Liver (tissue), 9 donors: ENCODE results near the gene KRT31. TPM values are rescaled to one million over a fixed set of nuclear protein-coding genes. Genes with fewer than 3 reads are reported as not detected.
"Not testable (repeated sequence)": the region's sequence is repeated elsewhere in the genome, so short reads cannot be mapped to it uniquely, and the experiment has no call there.

ENCODE experiments used
- DNase-seq: peaks from one replicate; pipeline ENCODE4 v3.0.0-alpha.2; 2017; ENCODE audit warnings: low spot score
- H3K27ac ChIP-seq, 2 donors: one replicate each; pipeline ENCODE4 v1.7.0; 2013; ENCODE audit warnings: inconsistent platforms in 2 of 2, low read length in 2 of 2, control low read depth in 1 of 2, low read depth in 1 of 2, mild to moderate bottlenecking in 1 of 2
- H3K27me3 ChIP-seq, 4 donors: one replicate each; pipeline versions ENCODE4 v1.6.1 to v1.7.0; 2013; ENCODE audit warnings: low read length in 3 of 4, inconsistent platforms in 1 of 4, mild to moderate bottlenecking in 1 of 4, moderate library complexity in 1 of 4; ENCODE audit not compliant: control insufficient read depth in 4 of 4, insufficient read depth in 4 of 4
- H3K36me3 ChIP-seq, 4 donors: one replicate each; pipeline versions ENCODE4 v1.6.1 to v1.7.0; 2013; ENCODE audit warnings: low read length in 3 of 4, mild to moderate bottlenecking in 3 of 4, low read depth in 1 of 4, moderate library complexity in 1 of 4; ENCODE audit not compliant: control insufficient read depth in 4 of 4, insufficient read depth in 3 of 4
- H3K4me1 ChIP-seq, 4 donors: one replicate each; pipeline versions ENCODE4 v1.6.1 to v1.7.0; 2013; ENCODE audit warnings: low read length in 3 of 4, mild to moderate bottlenecking in 3 of 4, moderate library complexity in 1 of 4; ENCODE audit not compliant: control insufficient read depth in 4 of 4, insufficient read depth in 4 of 4
- H3K4me3 ChIP-seq, 3 donors: one replicate each; pipeline versions ENCODE4 v1.6.1 to v1.7.0; 2013; ENCODE audit warnings: low read length in 3 of 3, control low read depth in 1 of 3, low read depth in 1 of 3, mild to moderate bottlenecking in 1 of 3
- H3K9ac ChIP-seq, 2 donors: one replicate each; pipeline ENCODE4 v1.7.0; 2013; ENCODE audit warnings: low read length in 2 of 2, mild to moderate bottlenecking in 2 of 2, moderate library complexity in 2 of 2, control low read depth in 1 of 2, low read depth in 1 of 2
- H3K9me3 ChIP-seq, 4 donors: one replicate each; pipeline versions ENCODE4 v1.6.1 to v1.7.0; 2013; ENCODE audit warnings: low read length in 3 of 4; ENCODE audit not compliant: control insufficient read depth in 4 of 4
- EGR1 ChIP-seq, 2 donors: IDR thresholded peaks; 2 replicates each; pipeline ENCODE4 v1.6.1; 2016 to 2018; ENCODE audit warnings: antibody characterized with exemption in 2 of 2, low read depth in 2 of 2
- FOXA1 ChIP-seq: IDR thresholded peaks from 2 replicates; pipeline ENCODE4 v1.6.1; 2016; ENCODE audit warnings: antibody characterized with exemption
- FOXA2 ChIP-seq: IDR thresholded peaks from 2 replicates; pipeline ENCODE4 v1.6.1; 2016; ENCODE audit warnings: antibody characterized with exemption
- GABPA ChIP-seq, 2 donors: IDR thresholded peaks in 1 of 2; conservative IDR thresholded peaks in 1 of 2; 2 replicates each; pipeline ENCODE4 v1.6.1; 2016; ENCODE audit warnings: antibody characterized with exemption in 2 of 2, mild to moderate bottlenecking in 1 of 2, moderate library complexity in 1 of 2
- HNF4A ChIP-seq, 2 donors: conservative IDR thresholded peaks; 2 replicates each; pipeline ENCODE4 v1.6.1; 2016; ENCODE audit warnings: antibody characterized with exemption in 2 of 2, mild to moderate bottlenecking in 2 of 2
- HNF4G ChIP-seq: IDR thresholded peaks from 2 replicates; pipeline ENCODE4 v1.6.1; 2016; ENCODE audit warnings: antibody characterized with exemption
- JUND ChIP-seq, 2 donors: IDR thresholded peaks; 2 replicates each; pipeline ENCODE4 v1.6.1; 2016; ENCODE audit warnings: antibody characterized with exemption in 2 of 2
- NR2F2 ChIP-seq: IDR thresholded peaks from 2 replicates; pipeline ENCODE4 v1.6.1; 2016; ENCODE audit warnings: antibody characterized with exemption
- RAD21 ChIP-seq, 2 donors: IDR thresholded peaks; 2 replicates each; pipeline ENCODE4 v1.6.1; 2016; ENCODE audit warnings: antibody characterized with exemption in 2 of 2, mild to moderate bottlenecking in 2 of 2
- RXRA ChIP-seq, 2 donors: IDR thresholded peaks; 2 replicates each; pipeline ENCODE4 v1.6.1; 2017 to 2018; ENCODE audit warnings: antibody characterized with exemption in 2 of 2, mild to moderate bottlenecking in 1 of 2
- SP1 ChIP-seq: IDR thresholded peaks from 2 replicates; pipeline ENCODE4 v1.6.1; 2018; ENCODE audit warnings: antibody characterized with exemption, mild to moderate bottlenecking
- TAF1 ChIP-seq: conservative IDR thresholded peaks from 2 replicates; pipeline ENCODE4 v1.6.1; 2016; ENCODE audit warnings: antibody characterized with exemption, mild to moderate bottlenecking
- YY1 ChIP-seq: IDR thresholded peaks from 2 replicates; pipeline ENCODE4 v1.6.1; 2016; ENCODE audit warnings: antibody characterized with exemption, mild to moderate bottlenecking
- WGBS: extraction: QIAGEN DNeasy Blood & Tissue Kit; methylation state at CpG from one replicate; pipeline ENCODE4 v1.1.7; 2013; 5-methylcytosine and 5-hydroxymethylcytosine counted together
- polyA plus RNA-seq, 2 donors: library from polyadenylated mRNA; stranded (reverse) in 1 of 2; unstranded in 1 of 2; fragments of 200-250 nt in 1 of 2; fragments of >200 nt in 1 of 2; fragmentation: Nextera tagmentation in 1 of 2; extraction: Ambion mirVana in 1 of 2; gene quantifications; one replicate each; pipeline versions ENCODE4 v1.2.1 to v1.2.3, GENCODE V29; 2013 to 2015
- total RNA-seq, 2 donors: library from RNA; depleted of rRNA; stranded (reverse); fragments of >200 nt; gene quantifications; one replicate each; pipeline ENCODE4 v1.2.3, GENCODE V29; 2014
- TF ChIP-seq, protein P1 (sequence below): IDR thresholded peaks from 2 replicates; pipeline ENCODE4 v1.6.1; 2016; ENCODE audit warnings: antibody characterized with exemption
- TF ChIP-seq, protein P2 (sequence below): IDR thresholded peaks from 2 replicates; pipeline ENCODE4 v1.6.1; 2016; ENCODE audit warnings: antibody characterized with exemption, mild to moderate bottlenecking
- TF ChIP-seq, protein P3 (sequence below): fragments of 150-350 bp; IDR thresholded peaks from 2 replicates; pipeline ENCODE4 v1.5.1; 2017; ENCODE audit warnings: improper control_type of control experiment, low read depth, low read length; ENCODE audit not compliant: missing input control
- TF ChIP-seq, protein P4 (sequence below): IDR thresholded peaks from 2 replicates; pipeline ENCODE4 v1.6.1; 2016; ENCODE audit warnings: antibody characterized with exemption
- donor health status: healthy.
- donor health status: healthy.
- donor health status: healthy.
- donor health status: healthy.
- donor health status: healthy.

Gene KRT31
- total and polyA plus RNA-seq, 4 donors: not detected

DNA sequence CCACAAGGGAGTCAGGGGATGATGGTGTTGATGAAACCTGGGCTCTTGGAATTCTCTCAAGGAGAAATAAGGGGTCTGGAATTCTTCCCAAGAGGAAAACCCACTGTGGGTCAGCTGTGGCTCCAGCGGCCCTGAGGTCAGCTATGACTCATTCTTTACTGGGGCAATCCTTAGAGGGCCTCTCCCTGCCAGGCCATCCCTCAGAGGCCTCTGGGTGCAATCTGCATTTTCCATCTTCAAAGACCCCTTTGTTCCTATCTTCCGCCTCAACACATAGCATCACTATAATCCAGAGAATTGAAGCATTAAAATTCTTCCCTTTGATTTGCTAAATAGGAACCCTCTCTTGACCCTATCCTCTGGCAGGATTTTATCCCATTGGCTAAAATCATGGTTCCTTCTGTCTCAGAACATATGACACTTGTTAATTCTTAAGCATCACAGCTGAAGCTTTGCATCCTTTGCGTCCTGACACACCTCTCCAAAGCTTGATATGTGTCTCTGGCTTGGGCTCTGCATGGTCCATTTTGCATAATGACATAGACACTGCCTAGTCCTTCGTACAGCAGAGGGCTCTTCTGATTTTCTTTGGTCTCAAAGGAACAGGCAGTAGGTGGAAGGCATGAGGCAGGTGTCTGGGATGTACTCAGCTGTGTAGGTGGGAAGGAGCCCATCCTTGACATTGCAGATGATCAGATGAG is 31.3 kb upstream of the KRT31 start:
- Histone ChIP-seq H3K4me3 (no peak overlapping the region), H3K9me3 (no peaks in the 10 kb centered on the region), H3K4me1 (no peaks in the 10 kb centered on the region), H3K9ac (no peak overlapping the region), H3K27ac (no peak overlapping the region), H3K27me3 (peaks cover 0 to 3% (median 0%) of the 10 kb centered on the region in 4 donors), H3K36me3 (no peaks in the 10 kb centered on the region)
- DNase-seq: no peak
- TF ChIP-seq JUND (IDR thresholded peaks at IDR 0.05) (no peak), GABPA (IDR thresholded peaks at IDR 0.05 in 1 of 2, conservative IDR thresholded peaks at IDR 0.05 in 1 of 2) (no peak), RAD21 (IDR thresholded peaks at IDR 0.05) (no peak), RXRA (IDR thresholded peaks at IDR 0.05) (no peak), HNF4G (no peak), FOXA2 (no peak), FOXA1 (no peak), TAF1 (no peak), NR2F2 (no peak)
- TF ChIP-seq, protein P1, sequence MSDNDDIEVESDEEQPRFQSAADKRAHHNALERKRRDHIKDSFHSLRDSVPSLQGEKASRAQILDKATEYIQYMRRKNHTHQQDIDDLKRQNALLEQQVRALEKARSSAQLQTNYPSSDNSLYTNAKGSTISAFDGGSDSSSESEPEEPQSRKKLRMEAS: no peak
- TF ChIP-seq, protein P2, sequence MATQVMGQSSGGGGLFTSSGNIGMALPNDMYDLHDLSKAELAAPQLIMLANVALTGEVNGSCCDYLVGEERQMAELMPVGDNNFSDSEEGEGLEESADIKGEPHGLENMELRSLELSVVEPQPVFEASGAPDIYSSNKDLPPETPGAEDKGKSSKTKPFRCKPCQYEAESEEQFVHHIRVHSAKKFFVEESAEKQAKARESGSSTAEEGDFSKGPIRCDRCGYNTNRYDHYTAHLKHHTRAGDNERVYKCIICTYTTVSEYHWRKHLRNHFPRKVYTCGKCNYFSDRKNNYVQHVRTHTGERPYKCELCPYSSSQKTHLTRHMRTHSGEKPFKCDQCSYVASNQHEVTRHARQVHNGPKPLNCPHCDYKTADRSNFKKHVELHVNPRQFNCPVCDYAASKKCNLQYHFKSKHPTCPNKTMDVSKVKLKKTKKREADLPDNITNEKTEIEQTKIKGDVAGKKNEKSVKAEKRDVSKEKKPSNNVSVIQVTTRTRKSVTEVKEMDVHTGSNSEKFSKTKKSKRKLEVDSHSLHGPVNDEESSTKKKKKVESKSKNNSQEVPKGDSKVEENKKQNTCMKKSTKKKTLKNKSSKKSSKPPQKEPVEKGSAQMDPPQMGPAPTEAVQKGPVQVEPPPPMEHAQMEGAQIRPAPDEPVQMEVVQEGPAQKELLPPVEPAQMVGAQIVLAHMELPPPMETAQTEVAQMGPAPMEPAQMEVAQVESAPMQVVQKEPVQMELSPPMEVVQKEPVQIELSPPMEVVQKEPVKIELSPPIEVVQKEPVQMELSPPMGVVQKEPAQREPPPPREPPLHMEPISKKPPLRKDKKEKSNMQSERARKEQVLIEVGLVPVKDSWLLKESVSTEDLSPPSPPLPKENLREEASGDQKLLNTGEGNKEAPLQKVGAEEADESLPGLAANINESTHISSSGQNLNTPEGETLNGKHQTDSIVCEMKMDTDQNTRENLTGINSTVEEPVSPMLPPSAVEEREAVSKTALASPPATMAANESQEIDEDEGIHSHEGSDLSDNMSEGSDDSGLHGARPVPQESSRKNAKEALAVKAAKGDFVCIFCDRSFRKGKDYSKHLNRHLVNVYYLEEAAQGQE: no peak
- TF ChIP-seq, protein P3, sequence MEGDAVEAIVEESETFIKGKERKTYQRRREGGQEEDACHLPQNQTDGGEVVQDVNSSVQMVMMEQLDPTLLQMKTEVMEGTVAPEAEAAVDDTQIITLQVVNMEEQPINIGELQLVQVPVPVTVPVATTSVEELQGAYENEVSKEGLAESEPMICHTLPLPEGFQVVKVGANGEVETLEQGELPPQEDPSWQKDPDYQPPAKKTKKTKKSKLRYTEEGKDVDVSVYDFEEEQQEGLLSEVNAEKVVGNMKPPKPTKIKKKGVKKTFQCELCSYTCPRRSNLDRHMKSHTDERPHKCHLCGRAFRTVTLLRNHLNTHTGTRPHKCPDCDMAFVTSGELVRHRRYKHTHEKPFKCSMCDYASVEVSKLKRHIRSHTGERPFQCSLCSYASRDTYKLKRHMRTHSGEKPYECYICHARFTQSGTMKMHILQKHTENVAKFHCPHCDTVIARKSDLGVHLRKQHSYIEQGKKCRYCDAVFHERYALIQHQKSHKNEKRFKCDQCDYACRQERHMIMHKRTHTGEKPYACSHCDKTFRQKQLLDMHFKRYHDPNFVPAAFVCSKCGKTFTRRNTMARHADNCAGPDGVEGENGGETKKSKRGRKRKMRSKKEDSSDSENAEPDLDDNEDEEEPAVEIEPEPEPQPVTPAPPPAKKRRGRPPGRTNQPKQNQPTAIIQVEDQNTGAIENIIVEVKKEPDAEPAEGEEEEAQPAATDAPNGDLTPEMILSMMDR: no peak
- WGBS: 79% methylated on average over 4 of the region's 4 CpGs

DNA sequence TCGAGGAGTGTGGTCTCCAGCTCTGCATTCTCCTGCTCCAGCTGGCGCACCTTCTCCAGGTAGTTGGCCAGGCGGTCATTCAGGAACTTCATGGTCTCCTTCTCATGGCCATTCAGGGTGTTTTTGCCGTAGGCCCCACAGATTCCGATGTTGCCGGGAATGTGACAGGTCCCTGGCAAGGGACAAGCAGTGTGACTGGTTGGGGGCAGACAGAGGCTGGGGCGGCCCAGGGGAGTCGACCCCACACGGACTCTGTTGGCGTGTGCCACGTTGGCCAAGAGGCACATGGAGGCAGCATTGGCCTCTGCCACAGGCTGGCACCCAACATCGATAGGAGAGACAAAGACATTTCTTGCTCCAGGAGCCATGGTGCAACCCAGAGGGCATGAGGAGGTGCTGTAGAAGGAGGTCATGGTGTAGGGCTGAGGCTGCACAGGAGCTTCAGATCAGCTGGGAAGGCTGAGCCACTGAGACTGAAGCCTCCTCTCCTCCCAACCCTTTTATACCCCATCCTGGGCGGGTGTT is 26.8 kb upstream of the KRT31 start, which contains the start of gene KRT37:
Gene KRT37 (minus strand): TSS at position 475 of the 525 bp plus-strand sequence. CDS start 62 bp downstream, at position 413.
- TF ChIP-seq SP1 (no peak), HNF4A (conservative IDR thresholded peaks at IDR 0.05) (no peak), GABPA (IDR thresholded peaks at IDR 0.05 in 1 of 2, conservative IDR thresholded peaks at IDR 0.05 in 1 of 2) (no peak), YY1 (no peak), TAF1 (no peak), RAD21 (IDR thresholded peaks at IDR 0.05) (no peak), FOXA1 (no peak), RXRA (IDR thresholded peaks at IDR 0.05) (no peak), JUND (IDR thresholded peaks at IDR 0.05) (no peak), EGR1 (IDR thresholded peaks at IDR 0.05; ENCODE audit: low read depth in 2 of 2) (no peak)
- TF ChIP-seq, protein P1: no peak
- TF ChIP-seq, protein P4, sequence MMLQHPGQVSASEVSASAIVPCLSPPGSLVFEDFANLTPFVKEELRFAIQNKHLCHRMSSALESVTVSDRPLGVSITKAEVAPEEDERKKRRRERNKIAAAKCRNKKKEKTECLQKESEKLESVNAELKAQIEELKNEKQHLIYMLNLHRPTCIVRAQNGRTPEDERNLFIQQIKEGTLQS: no peak
- Histone ChIP-seq H3K4me3 (no peak within 1 kb of the TSS), H3K4me1 (no peaks in the 10 kb centered on the region), H3K27ac (no peak within 1 kb of the TSS), H3K36me3 (no peaks in the 10 kb centered on the region), H3K27me3 (no peaks in the 10 kb centered on the region), H3K9ac (no peak within 1 kb of the TSS), H3K9me3 (no peaks in the 10 kb centered on the region)
- no peak for DNase-seq
- whole genome bisulfite sequencing: 96% methylated on average over 13 of the region's 13 CpGs

DNA sequence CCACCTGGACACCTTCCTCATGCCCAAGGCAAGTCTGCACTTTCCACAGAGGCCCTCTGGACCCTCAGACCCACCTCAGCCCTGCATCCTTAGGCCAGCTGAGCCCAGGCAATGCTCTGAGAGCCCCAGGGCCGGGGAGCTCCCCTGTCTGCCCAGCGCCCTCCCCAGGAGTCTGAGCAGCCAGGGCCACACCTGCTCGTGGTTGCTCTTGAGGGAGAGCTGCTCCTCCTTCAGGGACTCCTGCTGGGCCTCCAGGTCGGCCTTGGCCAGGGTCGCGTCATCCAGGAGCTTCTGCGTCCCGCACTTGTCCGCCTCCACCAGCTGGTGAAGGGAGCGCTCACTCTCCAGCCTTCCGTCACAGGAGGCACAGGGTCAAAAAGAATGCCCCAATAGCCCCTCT is 25.2 kb upstream of the KRT31 start:
- not testable (repeated sequence) for DNase-seq, H3K36me3 ChIP-seq, H3K4me1 ChIP-seq, H3K9ac ChIP-seq, H3K27ac ChIP-seq, H3K27me3 ChIP-seq, H3K9me3 ChIP-seq, H3K4me3 ChIP-seq
- WGBS: 92% methylated on average over 11 of the region's 11 CpGs
